Measurements from ENCODE around the gene LRRC55. TPM values are rescaled to one million over a fixed set of nuclear protein-coding genes. Genes with fewer than 3 reads are reported as not detected.

LRRC55 gene
- 0.37 TPM for polyA plus RNA-seq (2012; ENCODE audit: insufficient read depth, insufficient read length, low read depth)

GRCh38 chr11:57181678-57182305, at the start of gene LRRC55:
Gene LRRC55, plus strand, starts transcription at chr11:57181953. Its CDS starts 70 bp downstream, at chr11:57182023.
- Histone ChIP-seq H3K4me1 (no peaks in the 10 kb centered on the region), H3K27me3 (no peaks in the 10 kb centered on the region), H3K9me3 (no peaks in the 10 kb centered on the region), H3K4me3 (ENCODE audit: low read depth, low read length) (no peak within 1 kb of the TSS), H3K36me3 (no peaks in the 10 kb centered on the region)
- no peak for TF ChIP-seq CTCF (IDR thresholded peaks at IDR 0.05; ENCODE audit: low read depth, low read length)
- DNase-seq, result no peak

GRCh38 chr11:57133366-57134038, 48.3 kb upstream of the LRRC55 start:
- no peak for DNase-seq
- no peaks in the 10 kb centered on the region for H3K36me3 ChIP-seq
- no peaks in the 10 kb centered on the region for H3K4me1 ChIP-seq
- H3K9me3 ChIP-seq, result no peaks in the 10 kb centered on the region
- H3K27me3 ChIP-seq, result no peaks in the 10 kb centered on the region
- no peak overlapping the region for H3K4me3 ChIP-seq (ENCODE audit: low read depth, low read length)
- TF ChIP-seq CTCF (IDR thresholded peaks at IDR 0.05; ENCODE audit: low read depth, low read length), result no peak

- no peak for TF ChIP-seq CTCF (IDR thresholded peaks at IDR 0.05; ENCODE audit: low read depth, low read length)
- Histone ChIP-seq H3K9me3 (no peaks in the 10 kb centered on the region), H3K36me3 (no peaks in the 10 kb centered on the region), H3K27me3 (no peaks in the 10 kb centered on the region), H3K4me3 (ENCODE audit: low read depth, low read length) (no peak overlapping the region), H3K4me1 (no peaks in the 10 kb centered on the region)
- no peak for DNase-seq
Measured at GRCh38 chr11:57134284-57134683, 47.5 kb upstream of the LRRC55 start.

GRCh38 chr11:57135020-57135751, 46.6 kb upstream of the LRRC55 start:
- TF ChIP-seq CTCF (IDR thresholded peaks at IDR 0.05; ENCODE audit: low read depth, low read length), result no peak
- Histone ChIP-seq H3K9me3 (no peaks in the 10 kb centered on the region), H3K36me3 (no peaks in the 10 kb centered on the region), H3K4me3 (ENCODE audit: low read depth, low read length) (no peak overlapping the region), H3K27me3 (no peaks in the 10 kb centered on the region), H3K4me1 (no peaks in the 10 kb centered on the region)
- DNase-seq, result no peak

- Histone ChIP-seq H3K4me1 (peaks cover 6% of the 10 kb centered on the region), H3K36me3 (no peaks in the 10 kb centered on the region), H3K9me3 (no peaks in the 10 kb centered on the region), H3K4me3 (ENCODE audit: low read depth, low read length) (no peak overlapping the region), H3K27me3 (no peaks in the 10 kb centered on the region)
- no peak for TF ChIP-seq CTCF (IDR thresholded peaks at IDR 0.05; ENCODE audit: low read depth, low read length)
- DNase-seq, result no peak
Measured at GRCh38 chr11:57140568-57140967, 41.2 kb upstream of the LRRC55 start.
